Uterus (tissue), 4 donors: ENCODE measurements around the gene OMA1. TPM values are rescaled to one million over a fixed set of nuclear protein-coding genes. Genes with fewer than 3 reads are reported as not detected.

Experiments
- DNase-seq, 2 donors: peaks; one replicate each; pipeline ENCODE4 v3.0.0-alpha.2; 2019 to 2020
- H3K27ac ChIP-seq, 2 donors: fragments of 200-600 bp; sonication (generic); 1 replicate in 1 of 2; 2 replicates in 1 of 2; pipeline ENCODE4 v1.5.1; 2016 to 2018
- H3K27me3 ChIP-seq, 2 donors: fragments of 200-600 bp; sonication (generic); one replicate each; pipeline ENCODE4 v1.5.1; 2018 to 2019; ENCODE audit warnings: control low read depth in 1 of 2
- H3K36me3 ChIP-seq, 2 donors: fragments of 200-600 bp; sonication (generic); one replicate each; pipeline ENCODE4 v1.5.1; 2019; ENCODE audit warnings: control low read depth in 1 of 2
- H3K4me1 ChIP-seq, 2 donors: fragments of 200-600 bp; sonication (generic); one replicate each; pipeline ENCODE4 v1.5.1; 2018 to 2019; ENCODE audit warnings: control low read depth in 1 of 2
- H3K4me3 ChIP-seq, 2 donors: fragments of 200-600 bp; sonication (generic); 1 replicate in 1 of 2; 2 replicates in 1 of 2; pipeline ENCODE4 v1.5.1; 2018 to 2019; ENCODE audit warnings: mild to moderate bottlenecking in 1 of 2
- H3K9me3 ChIP-seq, 2 donors: fragments of 200-600 bp; sonication (generic); one replicate each; pipeline ENCODE4 v1.5.1; 2019; ENCODE audit warnings: control low read depth in 1 of 2
- POLR2A ChIP-seq, 2 donors: fragments of 450-650 bp; IDR thresholded peaks; one replicate each; pipeline ENCODE4 v1.6.1; 2016; ENCODE audit warnings: antibody characterized with exemption in 2 of 2, mild to moderate bottlenecking in 1 of 2, moderate library complexity in 1 of 2
- intact Hi-C: fragments of 100-400 bp; cut with DNase I; formaldehyde crosslinking; loops from one replicate; pipeline ENCODE4 v1.15.1; 2023; ENCODE audit warnings: low total_unique reads
- total RNA-seq, 4 donors: library from RNA; depleted of rRNA in 3 of 4; stranded (reverse); fragments of >200 nt in 3 of 4; gene quantifications; one replicate each; pipeline versions ENCODE4 v1.1.0 to v1.2.4, GENCODE V29; 2014 to 2023
- TF ChIP-seq, protein P1 (sequence below), 4 experiments: fragments of 200-600 bp in 2 of 4; fragments of 450-650 bp in 2 of 4; sonication (generic) in 2 of 4; IDR thresholded peaks; one replicate each; pipeline ENCODE4 v1.5.1; 2016 to 2019; ENCODE audit warnings: antibody characterized with exemption in 4 of 4, mild to moderate bottlenecking in 2 of 4, moderate library complexity in 1 of 4
- donor health status: DM: yes; HTN: yes; CAD: no.

The OMA1 gene
- total RNA-seq, 4 donors from 2014 or later, result 45.9 to 97.6 (median 65.4) TPM

GRCh38 chr1:58573705-58574591 is 27.4 kb upstream of the OMA1 start:
- Histone ChIP-seq H3K9me3 (no peaks in the 10 kb centered on the region), H3K27me3 (peaks cover 0 to 2% of the 10 kb centered on the region in 2 donors), H3K27ac (no peak overlapping the region), H3K4me3 (no peak overlapping the region), H3K4me1 (peaks cover 0 to 7% of the 10 kb centered on the region in 2 donors), H3K36me3 (no peaks in the 10 kb centered on the region)
- intact Hi-C loops, result no loop called here
- DNase-seq, result no peak
- TF ChIP-seq, protein P1, sequence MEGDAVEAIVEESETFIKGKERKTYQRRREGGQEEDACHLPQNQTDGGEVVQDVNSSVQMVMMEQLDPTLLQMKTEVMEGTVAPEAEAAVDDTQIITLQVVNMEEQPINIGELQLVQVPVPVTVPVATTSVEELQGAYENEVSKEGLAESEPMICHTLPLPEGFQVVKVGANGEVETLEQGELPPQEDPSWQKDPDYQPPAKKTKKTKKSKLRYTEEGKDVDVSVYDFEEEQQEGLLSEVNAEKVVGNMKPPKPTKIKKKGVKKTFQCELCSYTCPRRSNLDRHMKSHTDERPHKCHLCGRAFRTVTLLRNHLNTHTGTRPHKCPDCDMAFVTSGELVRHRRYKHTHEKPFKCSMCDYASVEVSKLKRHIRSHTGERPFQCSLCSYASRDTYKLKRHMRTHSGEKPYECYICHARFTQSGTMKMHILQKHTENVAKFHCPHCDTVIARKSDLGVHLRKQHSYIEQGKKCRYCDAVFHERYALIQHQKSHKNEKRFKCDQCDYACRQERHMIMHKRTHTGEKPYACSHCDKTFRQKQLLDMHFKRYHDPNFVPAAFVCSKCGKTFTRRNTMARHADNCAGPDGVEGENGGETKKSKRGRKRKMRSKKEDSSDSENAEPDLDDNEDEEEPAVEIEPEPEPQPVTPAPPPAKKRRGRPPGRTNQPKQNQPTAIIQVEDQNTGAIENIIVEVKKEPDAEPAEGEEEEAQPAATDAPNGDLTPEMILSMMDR (IDR thresholded peaks at IDR 0.05), result no peak
- TF ChIP-seq POLR2A (IDR thresholded peaks at IDR 0.05), result no peak

GRCh38 chr1:58573138-58573537 is 26.6 kb upstream of the OMA1 start:
- DNase-seq, result no peak
- Histone ChIP-seq H3K4me1 (peaks cover 0 to 7% of the 10 kb centered on the region in 2 donors), H3K27me3 (peaks cover 0 to 2% of the 10 kb centered on the region in 2 donors), H3K4me3 (no peak overlapping the region), H3K27ac (no peak overlapping the region), H3K36me3 (no peaks in the 10 kb centered on the region), H3K9me3 (no peaks in the 10 kb centered on the region)
- intact Hi-C loops, result no loop called here
- TF ChIP-seq, protein P1 (IDR thresholded peaks at IDR 0.05), result no peak
- no peak for TF ChIP-seq POLR2A (IDR thresholded peaks at IDR 0.05)

GRCh38 chr1:58572690-58573089 is 26.2 kb upstream of the OMA1 start:
- Histone ChIP-seq H3K9me3 (no peaks in the 10 kb centered on the region), H3K27ac (no peak overlapping the region), H3K4me3 (no peak overlapping the region), H3K4me1 (peaks cover 0 to 7% of the 10 kb centered on the region in 2 donors), H3K27me3 (peaks cover 0 to 2% of the 10 kb centered on the region in 2 donors), H3K36me3 (no peaks in the 10 kb centered on the region)
- DNase-seq, result no peak
- intact Hi-C loops, result no loop called here
- TF ChIP-seq POLR2A (IDR thresholded peaks at IDR 0.05), result no peak
- TF ChIP-seq, protein P1 (IDR thresholded peaks at IDR 0.05), result no peak

GRCh38 chr1:58571616-58572015 is 25.1 kb upstream of the OMA1 start:
- TF ChIP-seq, protein P1 (IDR thresholded peaks at IDR 0.05), result no peak
- no peak for TF ChIP-seq POLR2A (IDR thresholded peaks at IDR 0.05)
- peaks cover 0 to 4% of the 10 kb centered on the region in 2 donors for H3K4me1 ChIP-seq
- H3K36me3 ChIP-seq, result no peaks in the 10 kb centered on the region
- intact Hi-C loops, result no loop called here
- no peak overlapping the region for H3K27ac ChIP-seq
- no peaks in the 10 kb centered on the region for H3K9me3 ChIP-seq
- H3K27me3 ChIP-seq, result no peaks in the 10 kb centered on the region
- H3K4me3 ChIP-seq, result no peak overlapping the region
- no peak for DNase-seq

GRCh38 chr1:58570817-58571216 is 24.3 kb upstream of the OMA1 start:
- H3K9me3 ChIP-seq, result no peaks in the 10 kb centered on the region
- H3K4me3 ChIP-seq, result no peak overlapping the region
- no peaks in the 10 kb centered on the region for H3K36me3 ChIP-seq
- no peaks in the 10 kb centered on the region for H3K4me1 ChIP-seq
- DNase-seq, result no peak
- intact Hi-C loops, result no loop called here
- no peak overlapping the region for H3K27ac ChIP-seq
- no peaks in the 10 kb centered on the region for H3K27me3 ChIP-seq
- TF ChIP-seq POLR2A (IDR thresholded peaks at IDR 0.05), result no peak
- TF ChIP-seq, protein P1 (IDR thresholded peaks at IDR 0.05), result no peak
